GM18502 (cell line): ENCODE results near the gene ZNF107.
"Not testable (repeated sequence)": the region's sequence is repeated elsewhere in the genome, so short reads cannot be mapped to it uniquely, and the experiment has no call there.

ENCODE experiments used
- ATAC-seq: cut with Tn5 transposase; IDR thresholded peaks from one replicate; pipeline ENCODE4 v1.9.1; 2021; ENCODE audit warnings: mild to moderate bottlenecking; ENCODE audit not compliant: unreplicated experiment, poor library complexity

The ZNF107 gene

GRCh38 chr7:64729089-64729848, 63.3 kb downstream of the ZNF107 start:
- ATAC-seq: no peak

DNA sequence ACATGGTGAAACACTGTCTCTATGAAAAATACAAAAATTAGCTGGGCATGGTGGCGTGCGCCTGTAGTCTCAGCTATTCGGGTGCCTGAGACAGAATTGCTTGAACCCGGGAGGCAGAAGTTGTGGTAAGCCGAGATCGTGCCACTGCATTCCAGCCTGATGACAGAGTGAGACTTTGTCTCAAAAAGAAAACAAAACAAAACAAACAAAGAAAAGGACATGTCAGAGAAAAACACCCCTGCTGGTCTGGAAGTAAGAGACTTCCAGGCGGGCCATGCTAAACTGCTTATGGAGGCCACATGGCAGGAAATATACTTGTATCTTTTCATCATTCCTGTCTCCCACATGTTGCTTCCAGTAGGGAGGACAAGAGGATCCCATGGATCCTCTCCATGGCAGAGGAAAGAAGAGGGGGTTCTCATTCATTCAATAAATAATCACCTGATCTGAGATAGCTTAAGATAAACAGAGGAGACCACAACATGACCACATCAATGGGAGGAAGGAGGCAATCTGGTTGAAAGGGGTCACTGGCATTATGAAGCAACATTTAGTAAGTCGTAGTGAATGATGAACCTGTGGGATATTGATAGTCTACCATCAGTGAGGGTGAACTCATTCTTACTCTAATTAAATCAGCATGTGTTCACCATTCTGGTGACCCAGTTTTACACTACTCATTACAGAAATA, 67.8 kb downstream of the ZNF107 start:
- no peak for ATAC-seq

DNA sequence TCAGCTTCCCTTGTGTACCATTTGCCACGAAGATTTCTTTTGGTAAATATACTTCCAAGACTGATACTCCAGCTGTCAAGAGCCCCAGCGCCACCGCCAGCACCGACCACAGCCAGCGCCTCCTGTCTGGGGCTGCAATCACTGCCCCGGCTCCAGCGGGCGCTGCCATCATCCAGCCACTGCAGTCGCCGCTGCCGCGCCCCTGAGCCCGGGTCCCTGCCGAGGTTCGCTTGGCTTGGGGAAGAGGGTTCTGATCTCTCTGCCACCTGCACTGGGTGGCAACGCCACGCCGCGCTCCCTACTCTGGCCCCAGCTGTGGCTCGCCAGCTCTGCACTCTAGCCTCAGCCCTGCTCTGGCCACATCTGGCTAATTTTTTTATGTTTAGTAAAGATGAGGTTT, 70.6 kb downstream of the ZNF107 start:
- no peak for ATAC-seq

DNA sequence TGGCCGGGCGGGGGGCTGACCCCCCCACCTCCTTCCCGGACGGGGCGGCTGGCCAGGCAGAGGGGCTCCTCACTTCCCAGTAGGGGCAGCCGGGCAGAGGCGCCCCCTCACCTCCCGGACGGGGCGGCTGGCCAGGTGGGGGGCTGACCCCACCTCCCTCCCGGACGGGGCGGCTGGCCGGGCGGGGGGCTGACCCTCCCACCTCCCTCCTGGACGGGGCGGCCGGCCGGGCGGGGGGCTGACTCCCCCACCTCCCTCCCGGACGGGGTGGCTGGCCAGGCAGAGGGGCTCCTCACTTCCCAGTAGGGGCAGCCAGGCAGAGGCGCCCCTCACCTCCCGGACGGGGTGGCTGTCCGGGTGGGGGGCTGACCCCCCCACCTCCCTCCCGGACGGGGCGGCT, 72.5 kb downstream of the ZNF107 start:
- ATAC-seq: not testable (repeated sequence)

DNA sequence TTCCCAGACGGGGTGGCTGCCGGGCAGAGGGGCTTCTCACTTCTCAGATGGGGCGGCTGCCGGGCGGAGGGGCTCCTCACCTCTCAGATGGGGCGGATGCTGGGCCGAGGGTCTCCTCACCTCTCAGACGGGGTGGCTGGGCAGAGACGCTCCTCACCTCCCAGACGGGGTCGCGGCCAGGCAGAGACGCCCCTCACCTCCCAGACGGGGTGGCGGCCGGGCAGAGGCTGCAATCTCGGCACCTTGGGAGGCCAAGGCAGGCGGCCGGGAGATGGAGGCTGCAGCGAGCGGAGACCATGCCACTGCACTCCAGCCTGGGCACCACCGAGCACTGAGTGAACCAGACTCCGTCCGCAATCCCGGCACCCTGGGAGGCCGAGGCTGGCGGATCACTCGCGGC, 73.0 kb downstream of the ZNF107 start:
- not testable (repeated sequence) for ATAC-seq

- ATAC-seq: no peak
Observed at GRCh38 chr7:64744680-64745079, 78.7 kb downstream of the ZNF107 start.

GRCh38 chr7:64747802-64748201, 81.9 kb downstream of the ZNF107 start:
- no peak for ATAC-seq

- ATAC-seq: no peak
Observed at GRCh38 chr7:64753032-64753431, 87.1 kb downstream of the ZNF107 start.

DNA sequence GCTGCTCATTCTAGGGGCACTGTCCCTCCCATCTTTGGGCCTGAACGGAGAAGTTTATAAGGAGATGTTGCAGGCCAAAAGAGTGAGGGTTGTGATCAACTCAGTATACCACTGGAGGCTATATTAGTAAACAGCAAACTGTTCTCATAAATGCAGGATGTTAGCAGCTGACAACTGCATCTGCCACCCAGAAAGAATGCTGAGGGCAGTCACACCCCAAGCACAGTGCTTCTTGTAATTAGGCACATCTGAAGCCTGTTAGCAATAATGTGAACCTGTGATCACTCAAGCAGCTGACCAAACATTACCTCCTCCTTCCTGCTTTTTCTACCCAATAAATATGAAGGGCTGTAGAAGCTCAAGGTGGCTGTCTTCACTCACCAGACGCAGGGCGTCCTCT, 89.9 kb downstream of the ZNF107 start:
- no peak for ATAC-seq

- no peak for ATAC-seq
Observed at GRCh38 chr7:64758151-64758550, 92.2 kb downstream of the ZNF107 start.
